ENCODE data around the gene CENPU. TPM values are rescaled to one million over a fixed set of nuclear protein-coding genes. Genes with fewer than 3 reads are reported as not detected.
A peak's percentile ranks its signal among the peaks of the same experiment; 100 is the strongest.
"Not testable (repeated sequence)": the region's sequence is repeated elsewhere in the genome, so short reads cannot be mapped to it uniquely, and the experiment has no call there.

CENPU gene
- polyA plus RNA-seq, 3 donors from 2014 or later = 3.4 to 7.2 (median 7.1) TPM

GRCh38 chr4:184745831-184746795 lies 12.2 kb upstream of the CENPU start:
- H3K27ac Mint-ChIP-seq = no peak overlapping the region
- no peaks in the 10 kb centered on the region for H3K36me3 Mint-ChIP-seq
- peak overlapping the region in 1 of 5 donors; percentile 38 for H3K4me3 Mint-ChIP-seq
- peak; percentile 44 to 48 (median 46) for DNase-seq
- peaks cover 9 to 12% of the 10 kb centered on the region in 2 donors for H3K4me1 Mint-ChIP-seq
- peaks cover 0 to 8% (median 2%) of the 10 kb centered on the region in 3 donors for H3K27me3 Mint-ChIP-seq (ENCODE audit: low read depth in 3 of 3)
- H3K9me3 Mint-ChIP-seq = no peaks in the 10 kb centered on the region

DNA sequence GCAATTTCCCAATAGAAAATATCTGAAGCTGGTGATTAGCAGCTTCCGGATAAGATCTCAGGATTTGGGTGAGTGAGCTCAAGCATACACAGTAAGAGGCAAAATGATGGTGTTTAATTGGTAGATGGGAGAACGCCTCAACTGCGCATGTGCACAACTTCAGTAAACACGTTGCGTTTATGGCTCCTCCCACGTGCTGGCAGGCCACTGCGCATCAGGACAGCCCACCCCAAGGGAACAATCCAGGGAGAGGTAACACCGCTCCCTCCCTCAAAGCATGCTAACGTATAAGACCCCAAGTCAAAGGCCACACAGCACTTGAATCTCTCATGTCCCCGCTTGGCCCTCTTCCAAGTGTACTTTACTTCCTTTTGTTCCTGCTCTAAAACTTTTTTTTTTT lies 10.3 kb upstream of the CENPU start:
- H3K27me3 Mint-ChIP-seq (ENCODE audit: low read depth in 3 of 3) = peaks cover 0 to 8% (median 0%) of the 10 kb centered on the region in 3 donors
- no peak overlapping the region for H3K27ac Mint-ChIP-seq

DNA sequence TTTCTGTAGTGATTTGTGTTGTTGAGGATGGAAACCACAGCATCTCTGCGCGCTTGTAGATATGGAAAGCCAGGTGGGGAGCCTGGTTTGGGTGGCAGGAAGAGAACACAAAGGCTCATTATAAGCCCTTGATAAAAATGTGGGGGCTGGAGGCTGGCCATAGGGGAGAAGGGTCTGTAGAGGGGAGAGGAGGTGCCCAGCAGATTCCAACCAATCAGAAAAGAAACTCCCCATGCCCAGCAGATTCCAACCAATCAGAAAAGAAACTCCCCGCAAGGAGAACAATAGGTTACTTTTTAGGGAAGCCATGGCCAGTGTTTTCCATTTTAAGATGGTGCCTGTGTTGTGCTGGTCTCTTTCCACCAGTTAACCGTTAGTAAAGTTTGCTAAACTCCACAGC lies 9.8 kb upstream of the CENPU start:
- DNase-seq = no peak
- no peak overlapping the region for H3K4me3 Mint-ChIP-seq
- no peak overlapping the region for H3K27ac Mint-ChIP-seq
- peaks cover 0 to 8% (median 0%) of the 10 kb centered on the region in 3 donors for H3K27me3 Mint-ChIP-seq (ENCODE audit: low read depth in 3 of 3)
- no peaks in the 10 kb centered on the region for H3K9me3 Mint-ChIP-seq
- no peaks in the 10 kb centered on the region for H3K36me3 Mint-ChIP-seq
- H3K4me1 Mint-ChIP-seq = peaks cover 9 to 14% of the 10 kb centered on the region in 2 donors

More for the DNA sequence above, 10.3 kb upstream of the CENPU start:
- Mint-ChIP-seq H3K36me3 (no peaks in the 10 kb centered on the region), H3K4me1 (peaks cover 9 to 14% of the 10 kb centered on the region in 2 donors), H3K4me3 (no peak overlapping the region), H3K9me3 (no peaks in the 10 kb centered on the region)
- no peak for DNase-seq

DNA sequence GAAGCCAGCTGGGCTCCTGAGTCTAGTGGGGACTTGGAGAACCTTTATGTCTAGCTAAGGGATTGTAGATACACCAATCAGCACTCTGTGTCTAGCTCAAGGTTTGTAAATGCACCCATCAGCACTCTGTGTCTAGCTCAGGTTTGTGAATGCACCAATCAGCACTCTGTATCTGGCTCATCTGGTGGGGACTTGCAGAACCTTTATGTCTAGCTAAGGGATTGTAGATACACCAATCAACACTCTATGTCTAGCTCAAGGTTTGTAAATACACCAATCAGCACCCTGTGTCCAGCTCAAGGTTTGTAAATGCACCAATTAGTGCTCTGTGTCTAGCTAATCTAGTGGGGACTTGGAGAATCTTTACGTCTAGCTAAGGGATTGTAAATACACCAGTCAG lies 7.8 kb upstream of the CENPU start:
- H3K27ac Mint-ChIP-seq; H3K4me3 Mint-ChIP-seq; H3K27me3 Mint-ChIP-seq (ENCODE audit: low read depth in 3 of 3); H3K36me3 Mint-ChIP-seq; DNase-seq; H3K9me3 Mint-ChIP-seq: not testable (repeated sequence)
- H3K4me1 Mint-ChIP-seq = peaks cover 9 to 10% of the 10 kb centered on the region in 2 donors

GRCh38 chr4:184740980-184741391 lies 7.1 kb upstream of the CENPU start:
- H3K4me3 Mint-ChIP-seq = no peak overlapping the region
- no peak overlapping the region for H3K27ac Mint-ChIP-seq
- H3K4me1 Mint-ChIP-seq = peaks cover 3 to 5% of the 10 kb centered on the region in 2 donors
- DNase-seq = no peak
- H3K9me3 Mint-ChIP-seq = no peaks in the 10 kb centered on the region
- H3K36me3 Mint-ChIP-seq = no peaks in the 10 kb centered on the region
- peaks cover 0 to 6% (median 0%) of the 10 kb centered on the region in 3 donors for H3K27me3 Mint-ChIP-seq (ENCODE audit: low read depth in 3 of 3)

DNA sequence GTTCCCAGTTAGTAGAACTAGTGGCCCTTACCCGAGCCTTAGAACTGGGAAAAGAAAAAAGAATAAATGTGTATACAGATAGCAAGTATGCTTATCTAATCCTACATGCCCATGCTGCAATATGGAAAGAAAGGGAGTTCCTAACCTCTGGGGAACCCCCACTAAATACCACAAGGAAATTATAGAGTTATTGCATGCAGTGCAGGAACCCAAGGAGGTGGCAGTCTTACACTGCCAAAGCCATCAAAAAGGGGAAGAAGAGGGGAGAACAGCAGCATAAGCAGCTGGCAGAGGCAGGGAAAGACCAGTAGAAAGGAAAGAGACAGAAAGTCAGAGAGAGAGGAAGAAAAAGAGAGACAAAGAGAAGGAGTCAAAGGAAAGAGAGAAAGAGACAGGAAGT lies 5.7 kb upstream of the CENPU start:
- H3K4me1 Mint-ChIP-seq; H3K27me3 Mint-ChIP-seq (ENCODE audit: low read depth in 3 of 3); H3K36me3 Mint-ChIP-seq; DNase-seq; H3K9me3 Mint-ChIP-seq; H3K27ac Mint-ChIP-seq; H3K4me3 Mint-ChIP-seq: not testable (repeated sequence)

GRCh38 chr4:184734758-184735157 lies 862 bp upstream of the CENPU start:
- peak overlapping the region in 5 of 6 donors; percentile 73 to 93 (median 90) for H3K27ac Mint-ChIP-seq
- no peaks in the 10 kb centered on the region for H3K9me3 Mint-ChIP-seq
- H3K4me1 Mint-ChIP-seq = peaks cover 16 to 19% of the 10 kb centered on the region in 2 donors
- DNase-seq = no peak
- H3K36me3 Mint-ChIP-seq = no peaks in the 10 kb centered on the region
- H3K27me3 Mint-ChIP-seq (ENCODE audit: low read depth in 3 of 3) = peaks cover 4 to 9% (median 5%) of the 10 kb centered on the region in 3 donors
- H3K4me3 Mint-ChIP-seq = peak overlapping the region; percentile 90 to 97 (median 92)

GRCh38 chr4:184732126-184732525 lies 1.8 kb downstream of the CENPU start:
- no peak for DNase-seq
- Mint-ChIP-seq H3K27ac (no peak overlapping the region), H3K9me3 (no peaks in the 10 kb centered on the region), H3K4me3 (peak overlapping the region; percentile 90 to 97 (median 92)), H3K36me3 (no peaks in the 10 kb centered on the region), H3K27me3 (ENCODE audit: low read depth in 3 of 3) (peaks cover 4 to 9% (median 5%) of the 10 kb centered on the region in 3 donors), H3K4me1 (peaks cover 16 to 17% of the 10 kb centered on the region in 2 donors)

DNA sequence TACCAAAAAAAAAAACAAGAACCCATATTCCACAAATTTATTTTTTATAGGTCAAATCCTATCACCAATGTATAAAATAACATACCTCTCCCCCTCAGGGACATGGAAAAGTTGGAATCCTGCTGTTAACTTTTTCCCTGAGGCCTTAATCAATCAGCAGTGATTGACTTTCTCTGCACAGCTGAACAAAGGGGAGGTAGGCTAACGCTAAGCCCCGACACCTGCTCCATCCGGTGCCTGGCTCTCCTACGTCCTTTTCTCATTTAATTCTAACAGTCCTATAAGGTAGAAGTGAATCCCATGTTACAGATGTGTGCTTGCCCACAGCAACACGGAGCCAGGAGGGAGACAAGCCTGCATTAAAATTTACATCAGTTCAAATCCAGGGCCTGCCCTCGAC lies 2.8 kb downstream of the CENPU start:
- peak overlapping the region in 1 of 6 donors; percentile 34 for H3K27ac Mint-ChIP-seq
- H3K4me1 Mint-ChIP-seq = peaks cover 16 to 17% of the 10 kb centered on the region in 2 donors

GRCh38 chr4:184729946-184730345 lies 4.0 kb downstream of the CENPU start:
- no peak for DNase-seq
- no peak overlapping the region for H3K27ac Mint-ChIP-seq
- H3K27me3 Mint-ChIP-seq (ENCODE audit: low read depth in 3 of 3) = peaks cover 3 to 12% (median 4%) of the 10 kb centered on the region in 3 donors
- peaks cover 16 to 17% of the 10 kb centered on the region in 2 donors for H3K4me1 Mint-ChIP-seq
- H3K4me3 Mint-ChIP-seq = no peak overlapping the region
- no peaks in the 10 kb centered on the region for H3K36me3 Mint-ChIP-seq
- no peaks in the 10 kb centered on the region for H3K9me3 Mint-ChIP-seq

More for the DNA sequence above, 2.8 kb downstream of the CENPU start:
- no peak overlapping the region for H3K4me3 Mint-ChIP-seq
- no peaks in the 10 kb centered on the region for H3K36me3 Mint-ChIP-seq
- H3K27me3 Mint-ChIP-seq (ENCODE audit: low read depth in 3 of 3) = peaks cover 4 to 12% (median 5%) of the 10 kb centered on the region in 3 donors
- H3K9me3 Mint-ChIP-seq = no peaks in the 10 kb centered on the region
- no peak for DNase-seq

- H3K4me3 Mint-ChIP-seq = no peak overlapping the region
- peaks cover 0 to 8% (median 3%) of the 10 kb centered on the region in 3 donors for H3K27me3 Mint-ChIP-seq (ENCODE audit: low read depth in 3 of 3)
- no peaks in the 10 kb centered on the region for H3K9me3 Mint-ChIP-seq
- H3K36me3 Mint-ChIP-seq = peaks cover 5% of the 10 kb centered on the region in 3 donors
- H3K4me1 Mint-ChIP-seq = peaks cover 7 to 11% of the 10 kb centered on the region in 2 donors
- DNase-seq = no peak
- no peak overlapping the region for H3K27ac Mint-ChIP-seq
Measured at GRCh38 chr4:184728858-184729257, 5.0 kb downstream of the CENPU start.

- peaks cover 0 to 3% (median 3%) of the 10 kb centered on the region in 3 donors for H3K27me3 Mint-ChIP-seq (ENCODE audit: low read depth in 3 of 3)
- H3K36me3 Mint-ChIP-seq = peaks cover 5 to 11% (median 11%) of the 10 kb centered on the region in 3 donors
- no peak overlapping the region for H3K27ac Mint-ChIP-seq
- DNase-seq = no peak
- no peak overlapping the region for H3K4me3 Mint-ChIP-seq
- no peaks in the 10 kb centered on the region for H3K9me3 Mint-ChIP-seq
- peaks cover 0 to 2% of the 10 kb centered on the region in 2 donors for H3K4me1 Mint-ChIP-seq
Measured at GRCh38 chr4:184727430-184727829, 6.5 kb downstream of the CENPU start.

DNA sequence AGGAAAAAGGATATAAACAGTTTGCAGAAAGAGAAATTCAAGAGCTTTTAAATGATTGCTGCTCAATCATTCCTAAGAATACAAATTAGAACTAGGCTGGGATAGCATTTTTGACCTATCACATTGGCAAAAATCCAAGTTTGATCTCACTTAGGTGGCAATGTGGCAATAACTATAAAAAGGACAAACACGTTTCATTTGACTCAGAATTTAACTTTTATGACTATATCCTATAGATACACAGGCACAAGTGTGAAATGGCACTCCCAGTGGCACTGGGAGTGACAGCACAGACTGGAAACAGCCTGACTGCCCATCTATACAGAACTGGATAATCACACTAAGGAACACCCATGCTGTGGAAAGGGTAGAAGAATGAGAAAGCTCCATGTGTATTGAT lies 11.1 kb downstream of the CENPU start:
- no peak for DNase-seq
- Mint-ChIP-seq H3K9me3 (peaks cover 5 to 19% (median 12%) of the 10 kb centered on the region in 6 donors), H3K27me3 (ENCODE audit: low read depth in 3 of 3) (peaks cover 0 to 3% (median 0%) of the 10 kb centered on the region in 3 donors), H3K4me1 (no peaks in the 10 kb centered on the region), H3K27ac (no peak overlapping the region), H3K4me3 (no peak overlapping the region), H3K36me3 (peaks cover 29 to 43% (median 39%) of the 10 kb centered on the region in 3 donors)

DNA sequence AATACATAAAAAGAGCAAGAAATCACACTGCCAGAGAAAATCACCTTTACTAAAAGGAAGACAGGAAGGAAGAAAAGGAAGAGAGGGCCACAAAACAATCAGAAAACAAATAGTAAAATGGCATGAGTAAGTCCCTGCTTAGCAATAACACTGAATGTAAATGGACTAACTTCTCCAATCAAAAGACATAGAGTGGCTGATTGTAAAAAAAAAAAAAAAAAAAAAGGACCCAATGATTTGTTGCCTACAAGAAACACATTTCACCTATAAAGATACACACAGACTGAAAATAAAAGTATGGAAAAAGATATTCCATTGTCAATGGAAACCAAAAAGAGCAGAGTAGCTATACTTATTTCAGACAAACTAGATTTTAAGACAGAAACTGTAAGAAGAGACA lies 12.6 kb downstream of the CENPU start:
- Mint-ChIP-seq H3K4me1 (no peaks in the 10 kb centered on the region), H3K4me3 (no peak overlapping the region), H3K27me3 (ENCODE audit: low read depth in 3 of 3) (peaks cover 0 to 2% (median 0%) of the 10 kb centered on the region in 3 donors), H3K27ac (no peak overlapping the region), H3K36me3 (peaks cover 32 to 46% (median 39%) of the 10 kb centered on the region in 3 donors), H3K9me3 (peaks cover 5 to 19% (median 12%) of the 10 kb centered on the region in 6 donors)
- no peak for DNase-seq

Measured in immature natural killer cell (primary cell).